HepG2 (cell line): ENCODE measurements around the gene TCOF1. TPM values are rescaled to one million over a fixed set of nuclear protein-coding genes. Genes with fewer than 3 reads are reported as not detected.
A peak's percentile ranks its signal among the peaks of the same experiment; 100 is the strongest.

Experiments used
- CBX5 ChIP-seq: sonication (generic); formaldehyde crosslinking; IDR thresholded peaks from 2 replicates; pipeline ENCODE4 v1.4.0; 2020; ENCODE audit warnings: missing genetic modification reagents, borderline replicate concordance
- CCDC6 ChIP-seq: sonication (generic); formaldehyde crosslinking; IDR thresholded peaks from 2 replicates; pipeline ENCODE4 v1.8.1; 2022; ENCODE audit warnings: mild to moderate bottlenecking, missing genetic modification reagents, moderate library complexity
- ELF4 ChIP-seq: sonication (generic); formaldehyde crosslinking; IDR thresholded peaks from 2 replicates; pipeline ENCODE4 v1.5.0; 2020; ENCODE audit warnings: missing genetic modification reagents, mild to moderate bottlenecking, moderate library complexity, borderline replicate concordance
- ETS1 ChIP-seq: sonication (generic); formaldehyde crosslinking; IDR thresholded peaks from 2 replicates; pipeline ENCODE4 v1.4.0; 2020; ENCODE audit warnings: missing genetic modification reagents
- KLF6 ChIP-seq: IDR thresholded peaks from 2 replicates; pipeline ENCODE4 v1.8.0; 2016; ENCODE audit warnings: missing biosample characterization, missing genetic modification reagents
- NFYC ChIP-seq: IDR thresholded peaks from 2 replicates; pipeline ENCODE4 v1.6.1; 2016; ENCODE audit warnings: missing genetic modification reagents, missing compliant biosample characterization
- PAX8 ChIP-seq: sonication (generic); formaldehyde crosslinking; IDR thresholded peaks from 2 replicates; pipeline ENCODE4 v1.8.0; 2022; ENCODE audit warnings: mild to moderate bottlenecking, missing genetic modification reagents, borderline replicate concordance
- PHF21A ChIP-seq: sonication (generic); formaldehyde crosslinking; IDR thresholded peaks from 2 replicates; pipeline ENCODE4 v1.5.0; 2020; ENCODE audit warnings: mild to moderate bottlenecking, missing genetic modification reagents
- RXRA ChIP-seq: sonication (generic); formaldehyde crosslinking; IDR thresholded peaks from 2 replicates; pipeline ENCODE4 v1.5.1; 2020; ENCODE audit warnings: missing genetic modification reagents
- THAP9 ChIP-seq: sonication (generic); formaldehyde crosslinking; IDR thresholded peaks from 2 replicates; pipeline ENCODE4; 2020; ENCODE audit warnings: missing genetic modification reagents, mild to moderate bottlenecking, borderline replicate concordance
- ZMYM3 ChIP-seq: sonication (generic); formaldehyde crosslinking; IDR thresholded peaks from 2 replicates; pipeline ENCODE4 v1.5.1; 2020; ENCODE audit warnings: mild to moderate bottlenecking, missing genetic modification reagents
- ZNF24 ChIP-seq: fragments of 450-650 bp; IDR thresholded peaks from 2 replicates; pipeline ENCODE4 v1.6.1; 2017; ENCODE audit warnings: antibody characterized with exemption, mild to moderate bottlenecking
- ZNF337 ChIP-seq: sonication (generic); formaldehyde crosslinking; IDR thresholded peaks from 2 replicates; pipeline ENCODE4 v1.5.1; 2020; ENCODE audit warnings: missing genetic modification reagents, low read depth, mild to moderate bottlenecking, borderline replicate concordance
- ZNF576 ChIP-seq: sonication (generic); formaldehyde crosslinking; IDR thresholded peaks from 2 replicates; pipeline ENCODE4 v1.4.0; 2020; ENCODE audit warnings: mild to moderate bottlenecking, missing genetic modification reagents
- ZNF607 ChIP-seq: sonication (generic); formaldehyde crosslinking; IDR thresholded peaks from 2 replicates; pipeline ENCODE4 v1.5.1; 2020; ENCODE audit warnings: missing genetic modification reagents, mild to moderate bottlenecking, borderline replicate concordance
- ZNF614 ChIP-seq: IDR thresholded peaks from 2 replicates; pipeline ENCODE4 v1.6.1; 2018; ENCODE audit warnings: missing biosample characterization, missing genetic modification reagents, inconsistent platforms, borderline replicate concordance
- ZNF740 ChIP-seq: sonication (generic); formaldehyde crosslinking; IDR thresholded peaks from 2 replicates; pipeline ENCODE4 v1.4.0; 2020; ENCODE audit warnings: missing genetic modification reagents
- ZNF761 ChIP-seq: sonication (generic); formaldehyde crosslinking; conservative IDR thresholded peaks from 2 replicates; pipeline ENCODE4 v1.4.0; 2020; ENCODE audit warnings: mild to moderate bottlenecking, missing genetic modification reagents
- polyA plus RNA-seq, 8 experiments: library from polyadenylated mRNA; depleted of rRNA in 3 of 8; stranded (reverse) in 7 of 8; unstranded in 1 of 8; fragments of >200 nt; fragmentation: Illumina TruSeq in 4 of 8; extraction: Trizol in 4 of 8; gene quantifications; 2 replicates each; pipeline versions ENCODE4 v1.2.1 to v1.2.3, GENCODE V29; 2011 to 2016; ENCODE audit warnings: low read depth in 4 of 8, missing spikeins in 1 of 8, mixed read lengths in 1 of 8; ENCODE audit not compliant: insufficient read depth in 1 of 8
- total RNA-seq, 5 experiments: library from RNA; depleted of rRNA; stranded (reverse); fragments of >200 nt; fragmentation: Illumina TruSeq; extraction: Trizol; gene quantifications; 2 replicates each; pipeline ENCODE4 v1.2.3, GENCODE V29; 2016; ENCODE audit warnings: low read depth in 1 of 5
- TF ChIP-seq, protein P1 (sequence below), 2 experiments: sonication (generic) in 1 of 2; formaldehyde crosslinking in 1 of 2; IDR thresholded peaks; 2 replicates each; pipeline versions ENCODE4 v1.4.0 to v1.6.1; 2018 to 2020; ENCODE audit warnings: missing genetic modification reagents in 2 of 2, borderline replicate concordance in 1 of 2, low read depth in 1 of 2, mild to moderate bottlenecking in 1 of 2, missing biosample characterization in 1 of 2
- TF ChIP-seq, protein P2 (sequence below): IDR thresholded peaks from 2 replicates; pipeline ENCODE4 v1.6.1; 2016; ENCODE audit warnings: low read depth

Gene TCOF1
- total and polyA plus RNA-seq, 2 of the 13 experiments (the other 11 are each of a cell fraction or from before 2014, with no cell fraction given): 10.1 to 41.6 TPM

DNA sequence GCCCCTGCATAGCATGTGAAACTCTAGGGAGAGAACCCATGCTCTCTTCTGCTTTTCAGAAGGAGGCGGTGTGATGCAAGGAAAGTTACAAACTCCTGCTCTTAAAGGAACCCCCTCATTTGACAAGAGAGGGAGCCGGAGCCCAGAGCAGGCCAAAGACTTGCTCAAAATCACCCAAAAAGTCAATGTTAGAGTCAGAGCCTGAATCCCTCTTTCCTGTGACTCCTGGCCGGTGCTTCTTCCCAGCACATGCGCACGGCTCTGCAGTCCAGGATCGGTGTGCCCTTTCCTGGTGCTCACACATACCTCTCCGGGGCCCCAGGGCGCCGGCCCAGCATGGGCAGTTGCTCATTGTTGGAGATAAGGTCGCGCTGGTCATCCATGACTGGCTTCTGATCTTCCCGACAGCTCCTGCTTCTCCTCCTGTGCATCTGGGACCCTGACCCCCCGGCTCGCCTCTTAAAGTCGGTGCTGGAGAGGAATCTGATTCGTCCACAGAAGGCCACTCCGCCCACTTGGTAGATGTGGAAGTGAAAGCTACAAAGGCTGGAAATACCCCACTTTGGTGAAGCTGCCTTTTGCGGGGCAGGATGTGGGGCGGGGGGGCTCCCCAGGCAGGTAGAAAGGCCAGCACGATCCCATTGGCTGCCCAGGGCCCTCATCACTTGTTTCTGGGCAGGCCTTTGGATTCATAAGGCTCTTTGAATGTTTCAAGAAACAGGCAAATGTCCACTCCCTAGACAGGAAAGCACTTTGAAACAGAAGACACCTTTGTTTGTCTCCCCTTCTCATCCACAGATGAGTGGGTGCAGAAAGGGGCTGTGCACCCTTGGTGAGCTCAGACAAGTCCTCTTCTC lies 55.0 kb downstream of the TCOF1 start, which contains the start of gene CD74 (continued):
- TF ChIP-seq ZNF607 (0 out of 2 replicates have a peak, but pooled peaks have one; percentile 29), CBX5 (CRISPR knock-in tag) (no peak; the same call in 1 of the 2 replicates), KLF6 (0 out of 2 replicates have a peak, but pooled peaks have one; percentile 22), THAP9 (CRISPR knock-in tag) (peak; percentile 42; the same call in 1 of the 2 replicates), ZNF761 (CRISPR knock-in tag) (no peak), ZNF740 (CRISPR knock-in tag) (no peak), ZMYM3 (peak; percentile 19; the same call in 1 of the 2 replicates), ZNF337 (CRISPR knock-in tag) (peak; percentile 61; the same call in 1 of the 2 replicates), NFYC (CRISPR knock-in tag) (peak; percentile 86), ETS1 (no peak), ZNF614 (CRISPR knock-in tag) (0 out of 2 replicates have a peak, but pooled peaks have one; percentile 21), ELF4 (CRISPR knock-in tag) (no peak), PAX8 (no peak), RXRA (CRISPR knock-in tag) (peak; percentile 62), ZNF576 (no peak), ZNF24 (no peak), CCDC6 (CRISPR knock-in tag) (0 out of 2 replicates have a peak, but pooled peaks have one; percentile 35), PHF21A (CRISPR knock-in tag) (peak; percentile 93)
- TF ChIP-seq, protein P1, sequence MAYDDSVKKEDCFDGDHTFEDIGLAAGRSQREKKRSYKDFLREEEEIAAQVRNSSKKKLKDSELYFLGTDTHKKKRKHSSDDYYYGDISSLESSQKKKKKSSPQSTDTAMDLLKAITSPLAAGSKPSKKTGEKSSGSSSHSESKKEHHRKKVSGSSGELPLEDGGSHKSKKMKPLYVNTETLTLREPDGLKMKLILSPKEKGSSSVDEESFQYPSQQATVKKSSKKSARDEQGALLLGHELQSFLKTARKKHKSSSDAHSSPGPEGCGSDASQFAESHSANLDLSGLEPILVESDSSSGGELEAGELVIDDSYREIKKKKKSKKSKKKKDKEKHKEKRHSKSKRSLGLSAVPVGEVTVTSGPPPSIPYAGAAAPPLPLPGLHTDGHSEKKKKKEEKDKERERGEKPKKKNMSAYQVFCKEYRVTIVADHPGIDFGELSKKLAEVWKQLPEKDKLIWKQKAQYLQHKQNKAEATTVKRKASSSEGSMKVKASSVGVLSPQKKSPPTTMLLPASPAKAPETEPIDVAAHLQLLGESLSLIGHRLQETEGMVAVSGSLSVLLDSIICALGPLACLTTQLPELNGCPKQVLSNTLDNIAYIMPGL (CRISPR knock-in tag; IDR thresholded peaks at IDR 0.05; ENCODE audit: borderline replicate concordance in 1 of 2, low read depth in 1 of 2): peak in 1 of 2 experiments; percentile 51; a peak in 2 of 4 replicates
- TF ChIP-seq, protein P2, sequence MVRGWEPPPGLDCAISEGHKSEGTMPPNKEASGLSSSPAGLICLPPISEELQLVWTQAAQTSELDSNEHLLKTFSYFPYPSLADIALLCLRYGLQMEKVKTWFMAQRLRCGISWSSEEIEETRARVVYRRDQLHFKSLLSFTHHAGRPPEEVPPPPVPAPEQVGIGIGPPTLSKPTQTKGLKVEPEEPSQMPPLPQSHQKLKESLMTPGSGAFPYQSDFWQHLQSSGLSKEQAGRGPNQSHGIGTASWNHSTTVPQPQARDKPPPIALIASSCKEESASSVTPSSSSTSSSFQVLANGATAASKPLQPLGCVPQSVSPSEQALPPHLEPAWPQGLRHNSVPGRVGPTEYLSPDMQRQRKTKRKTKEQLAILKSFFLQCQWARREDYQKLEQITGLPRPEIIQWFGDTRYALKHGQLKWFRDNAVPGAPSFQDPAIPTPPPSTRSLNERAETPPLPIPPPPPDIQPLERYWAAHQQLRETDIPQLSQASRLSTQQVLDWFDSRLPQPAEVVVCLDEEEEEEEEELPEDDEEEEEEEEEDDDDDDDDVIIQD (CRISPR knock-in tag): no peak
